GM18870 (cell line): ENCODE data around the gene SYCP3.

ENCODE experiments used
- ATAC-seq: cut with Tn5 transposase; IDR thresholded peaks from one replicate; pipeline ENCODE4 v1.9.1; 2021; ENCODE audit warnings: moderate library complexity; ENCODE audit not compliant: unreplicated experiment

The SYCP3 gene

DNA sequence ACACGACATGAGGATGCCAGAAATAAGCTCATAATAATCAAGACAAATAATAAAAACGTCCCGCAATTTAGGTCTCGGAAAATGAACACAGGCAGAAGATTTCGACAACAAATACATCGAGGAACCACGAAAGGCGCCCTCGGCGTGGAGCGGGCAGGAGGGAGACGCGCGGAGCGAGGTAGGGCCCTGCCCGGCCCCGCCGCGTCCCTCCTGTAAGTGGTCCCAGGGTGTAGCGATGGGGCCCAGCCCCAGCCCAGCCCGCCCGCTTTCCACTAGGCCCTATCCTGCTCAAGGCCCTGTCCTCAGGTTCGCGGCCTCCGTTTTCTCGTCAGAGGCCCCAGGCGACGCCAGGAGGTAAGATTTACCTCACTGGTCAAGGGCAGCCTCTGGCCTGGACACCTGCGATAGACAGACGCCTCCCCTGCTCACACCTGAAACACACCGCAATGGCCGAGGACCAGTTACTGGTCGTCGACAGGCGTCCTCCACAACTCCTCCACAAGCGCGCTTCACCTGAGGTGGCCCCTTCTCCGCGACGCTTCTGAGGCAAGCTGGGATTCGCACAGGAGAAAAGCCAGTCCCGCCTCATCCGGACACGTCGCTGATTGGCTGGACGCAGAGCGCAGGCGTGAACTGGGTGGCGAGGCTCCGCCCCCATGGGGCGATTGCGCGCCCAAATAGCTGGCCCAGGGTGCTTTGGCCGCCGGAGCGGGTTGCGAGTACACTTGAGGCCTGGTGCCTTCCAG lies at the start of gene SYCP3:
TSS of gene SYCP3 (minus strand) at position 543 of the 746 bp plus-strand sequence. CDS start 1,527 bp downstream, outside the sequence.
- no peak for ATAC-seq

DNA sequence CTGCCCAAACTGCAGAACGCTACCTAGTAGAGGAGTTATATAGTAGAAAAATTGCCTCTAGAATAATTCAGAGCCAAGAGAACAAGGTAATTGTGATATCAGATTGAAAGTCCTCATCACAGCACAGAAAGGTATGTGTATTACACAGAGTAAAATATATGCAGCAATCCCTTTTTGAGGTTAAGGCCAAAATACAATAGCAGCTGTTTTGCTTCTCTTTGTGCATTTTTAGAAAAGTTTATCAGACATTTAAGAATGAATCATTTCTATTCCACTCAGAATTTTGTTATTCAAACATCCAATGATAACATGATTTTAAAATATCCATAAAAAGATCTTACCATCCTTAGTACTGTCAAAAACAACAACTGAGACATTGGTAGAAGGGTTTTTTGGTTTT lies 46.4 kb upstream of the SYCP3 start:
- ATAC-seq = no peak

DNA sequence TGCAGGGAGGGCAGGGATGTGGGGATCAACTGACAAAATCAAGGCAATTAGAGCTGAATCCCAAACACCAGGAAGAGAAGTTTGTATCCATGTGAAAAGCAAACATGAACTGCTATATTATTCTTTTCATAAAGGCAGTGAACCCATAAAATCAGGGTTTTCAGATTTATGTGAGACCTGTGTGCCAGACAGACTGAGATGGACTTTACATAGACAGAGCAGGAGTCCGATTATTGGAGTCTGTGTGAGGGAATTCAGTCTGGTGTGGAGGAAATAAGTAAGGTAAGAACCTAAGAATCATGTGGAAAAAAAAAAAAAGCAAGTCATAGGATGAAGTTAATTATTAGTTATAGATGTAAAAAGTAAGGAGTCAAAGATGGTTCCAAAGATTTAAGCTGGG lies 45.1 kb upstream of the SYCP3 start:
- ATAC-seq = no peak

- no peak for ATAC-seq
These were observed 44.6 kb upstream of the SYCP3 start for GRCh38 chr12:101783838-101784237.

GRCh38 chr12:101783150-101783549 lies 43.9 kb upstream of the SYCP3 start:
- no peak for ATAC-seq

- ATAC-seq = no peak
These were observed 43.0 kb upstream of the SYCP3 start for GRCh38 chr12:101782273-101782731.

- ATAC-seq = no peak
These were observed 42.6 kb upstream of the SYCP3 start for GRCh38 chr12:101781834-101782233.

- no peak for ATAC-seq
These were observed 41.3 kb upstream of the SYCP3 start for GRCh38 chr12:101780599-101780998.

GRCh38 chr12:101779626-101780025 lies 40.4 kb upstream of the SYCP3 start:
- no peak for ATAC-seq

GRCh38 chr12:101779200-101779599 lies 39.9 kb upstream of the SYCP3 start:
- ATAC-seq = no peak

DNA sequence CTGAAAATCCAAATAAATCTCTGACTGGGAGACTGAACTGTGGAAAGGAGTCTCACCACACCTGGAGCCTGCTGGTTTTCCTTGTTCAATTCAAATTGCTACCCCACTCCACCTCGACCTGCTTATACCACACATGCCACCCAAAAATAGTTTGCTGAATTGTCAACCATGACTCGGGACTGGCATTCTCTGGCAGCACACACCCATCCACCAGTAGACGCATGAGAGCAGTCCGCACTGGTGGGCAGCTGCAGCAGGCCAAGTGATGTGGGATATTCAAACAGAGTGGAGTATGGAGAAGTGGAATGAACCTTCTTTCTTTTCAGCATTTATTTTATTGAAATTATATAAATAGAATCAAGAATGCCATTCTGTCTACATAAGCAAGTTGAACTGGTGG lies 38.7 kb upstream of the SYCP3 start:
- ATAC-seq = no peak

GRCh38 chr12:101777485-101777884 lies 38.2 kb upstream of the SYCP3 start:
- ATAC-seq = no peak

- ATAC-seq = no peak
These were observed 36.6 kb upstream of the SYCP3 start for GRCh38 chr12:101775816-101776215.

DNA sequence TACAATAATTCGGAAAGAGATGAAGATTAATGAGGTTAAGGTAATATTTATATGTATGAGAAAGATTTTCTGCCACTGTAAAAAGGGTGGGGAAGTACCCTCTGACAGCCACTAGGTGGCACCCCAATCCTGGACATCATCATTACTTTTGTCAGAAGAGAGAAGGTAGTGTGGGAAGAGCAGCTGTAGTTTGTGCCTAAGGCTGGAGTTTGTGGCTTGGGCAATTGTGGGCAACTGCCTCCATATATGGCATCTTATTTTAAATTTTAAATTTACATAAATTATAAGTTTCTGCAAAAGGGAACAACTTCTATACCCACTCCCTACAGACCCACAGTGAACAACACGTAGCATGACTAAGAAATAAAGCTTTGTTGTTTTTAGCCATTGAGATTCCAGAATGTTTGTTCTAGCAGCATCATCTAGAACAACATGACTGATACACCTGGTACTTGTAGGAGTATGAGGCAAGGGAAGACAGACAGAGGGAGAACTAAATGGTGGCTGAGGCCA lies 34.4 kb upstream of the SYCP3 start:
- ATAC-seq = peak; percentile 88

DNA sequence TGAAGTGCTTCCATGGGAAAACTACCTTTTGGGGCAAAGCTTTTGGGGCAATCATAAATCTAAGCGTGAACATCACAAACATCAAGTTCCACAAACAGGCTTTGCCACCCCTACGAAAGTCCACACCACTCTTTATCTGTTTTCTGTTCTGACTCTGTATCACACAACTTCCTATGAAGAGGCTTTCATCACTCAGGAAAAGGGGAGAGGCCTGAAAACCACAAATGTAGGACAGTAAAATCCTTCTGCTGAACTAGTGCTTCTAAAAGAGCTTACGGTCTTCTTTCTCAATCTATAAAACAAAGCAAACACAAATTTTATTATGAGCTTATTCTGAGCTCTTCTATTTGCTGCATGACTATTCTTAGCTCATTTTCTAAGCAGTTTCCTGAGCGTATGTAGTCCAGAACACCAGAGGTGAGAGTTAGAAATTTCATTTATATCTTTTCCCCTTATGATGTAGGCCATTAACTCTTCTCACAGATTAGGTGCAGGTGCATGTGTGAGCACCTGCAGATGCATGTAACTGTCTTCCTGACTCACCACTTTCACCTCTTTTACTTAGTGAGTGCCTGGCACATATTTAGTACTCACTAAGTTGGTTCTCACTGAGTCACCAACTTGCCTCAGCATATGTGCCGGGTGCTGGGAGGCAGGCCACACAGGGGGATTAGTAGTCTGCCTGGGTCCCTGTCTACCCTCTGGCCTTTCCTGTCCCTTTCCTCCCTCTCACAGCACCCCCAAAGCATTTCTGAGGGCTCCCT lies 32.9 kb upstream of the SYCP3 start:
- ATAC-seq = no peak

GRCh38 chr12:101769865-101770264 lies 30.6 kb upstream of the SYCP3 start:
- ATAC-seq = no peak

DNA sequence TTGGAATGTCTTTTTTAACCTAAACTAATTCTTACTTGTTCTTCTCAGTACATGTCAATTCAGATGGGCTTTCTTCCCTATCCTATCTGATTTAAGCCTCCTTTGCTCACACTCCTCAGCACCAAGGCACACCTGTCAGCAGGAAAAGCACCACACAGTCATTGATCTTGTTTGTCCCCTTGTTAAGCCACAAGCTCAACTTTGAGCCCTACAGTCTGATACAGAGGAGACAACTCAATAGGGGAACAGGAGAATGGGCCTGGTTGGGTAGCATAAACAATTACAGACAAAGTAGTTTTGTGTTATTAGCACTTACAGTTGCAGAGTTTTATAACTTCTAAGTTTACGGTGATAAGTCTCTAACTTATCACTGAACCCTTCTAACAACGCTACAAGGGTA lies 29.5 kb upstream of the SYCP3 start:
- ATAC-seq = no peak

- no peak for ATAC-seq
These were observed 28.3 kb upstream of the SYCP3 start for GRCh38 chr12:101767537-101767936.

DNA sequence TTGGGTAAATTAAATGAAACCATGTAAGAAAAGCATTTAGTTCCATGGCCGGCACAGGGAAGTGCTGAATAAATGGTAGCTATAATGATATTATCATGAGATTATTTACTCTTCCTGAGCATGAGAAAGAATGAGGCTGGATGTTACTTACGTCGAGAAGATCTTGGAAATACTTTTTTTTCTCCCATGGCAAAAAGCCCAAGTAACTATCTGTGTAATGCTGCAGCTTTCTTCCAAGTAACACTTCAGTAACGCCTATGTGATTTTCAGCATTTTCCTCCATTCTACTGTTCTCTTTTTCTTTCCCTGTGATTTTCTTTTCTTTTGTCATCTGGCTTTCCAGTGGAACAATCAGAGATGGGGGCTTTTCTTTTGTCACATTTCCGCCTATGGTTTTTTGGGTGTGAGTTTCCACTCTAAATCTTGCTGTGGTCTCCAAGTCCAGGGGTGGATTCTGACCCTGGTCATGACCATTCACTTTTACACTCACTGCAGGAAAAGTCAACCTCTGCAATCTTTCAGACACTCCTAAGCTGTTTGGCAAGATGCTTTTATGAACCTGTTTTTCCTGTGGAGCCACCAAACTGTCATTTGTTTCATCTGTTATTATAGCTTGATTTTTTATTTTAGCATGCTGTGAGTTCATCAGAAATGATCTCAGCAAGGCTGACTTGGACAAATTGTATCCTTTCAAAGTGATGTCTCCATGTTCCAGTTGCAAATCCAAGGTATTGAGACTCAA lies 25.0 kb upstream of the SYCP3 start:
- ATAC-seq = no peak

DNA sequence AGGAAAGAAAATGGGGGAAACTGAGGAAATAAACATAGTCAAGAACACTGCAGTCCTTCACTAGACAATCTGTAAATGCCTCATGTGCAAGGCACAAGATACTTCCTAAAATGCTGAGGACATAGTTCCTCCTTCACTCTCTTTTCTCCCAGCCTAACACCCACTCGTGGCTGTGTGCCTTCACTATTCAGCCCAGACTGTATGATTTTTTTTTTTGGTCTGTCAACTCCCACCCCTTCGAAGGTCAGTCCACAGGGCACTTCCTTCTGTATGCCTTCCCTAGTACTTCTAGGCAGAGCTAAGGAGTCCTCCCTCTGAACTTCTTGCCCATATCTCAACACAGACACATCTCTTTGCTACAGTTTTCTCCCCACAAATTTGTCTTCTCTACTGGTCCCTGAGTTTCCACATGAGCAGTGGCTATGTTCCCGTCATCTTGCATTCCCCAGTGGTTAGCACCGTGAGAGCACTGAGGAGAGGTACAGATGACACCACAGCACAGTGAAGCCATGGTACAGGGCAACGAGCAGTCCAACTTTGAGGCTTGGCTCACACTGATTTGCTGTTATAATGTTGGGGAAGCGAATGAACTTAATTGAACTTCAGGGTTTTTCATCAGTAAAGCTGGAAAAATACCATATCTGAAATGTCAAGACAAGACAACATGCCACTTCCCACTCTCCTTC lies 24.1 kb upstream of the SYCP3 start:
- no peak for ATAC-seq

GRCh38 chr12:101761781-101762180 lies 22.5 kb upstream of the SYCP3 start:
- no peak for ATAC-seq
